Eye (tissue), 1 donor: ENCODE results near the gene VASH1.

Source experiments
- DNase-seq: peaks from one replicate; pipeline ENCODE4 v3.0.0-alpha.2; 2015

Gene VASH1

GRCh38 chr14:76786601-76787000 is 25.3 kb downstream of the VASH1 start:
- no peak for DNase-seq

- no peak for DNase-seq
Measured at GRCh38 chr14:76792422-76792821, 31.2 kb downstream of the VASH1 start.

GRCh38 chr14:76793324-76793723 is 32.1 kb downstream of the VASH1 start:
- DNase-seq, result no peak

GRCh38 chr14:76793956-76794355 is 32.7 kb downstream of the VASH1 start:
- DNase-seq, result no peak

- no peak for DNase-seq
Measured at GRCh38 chr14:76806446-76806845, 45.2 kb downstream of the VASH1 start.

GRCh38 chr14:76808011-76808410 is 46.7 kb downstream of the VASH1 start:
- DNase-seq, result no peak

- no peak for DNase-seq
Measured at GRCh38 chr14:76808990-76809389, 47.7 kb downstream of the VASH1 start.

GRCh38 chr14:76810525-76810924 is 49.3 kb downstream of the VASH1 start:
- DNase-seq, result no peak

- peak; percentile 41 for DNase-seq
Measured at GRCh38 chr14:76810953-76811400, 49.7 kb downstream of the VASH1 start.

- peak; percentile 28 for DNase-seq
Measured at GRCh38 chr14:76811561-76811960, 50.3 kb downstream of the VASH1 start.

GRCh38 chr14:76812093-76812421 is 50.8 kb downstream of the VASH1 start:
- DNase-seq, result no peak

- peak; percentile 99 for DNase-seq
Measured at GRCh38 chr14:76812422-76813383, 51.4 kb downstream of the VASH1 start, which contains the start of gene ANGEL1. TSS of gene ANGEL1 (minus strand) at chr14:76812882. CDS start at chr14:76812827, 55 bp downstream.

GRCh38 chr14:76814726-76815645 is 53.7 kb downstream of the VASH1 start:
- peak; percentile 17 for DNase-seq

GRCh38 chr14:76820700-76821099 is 59.4 kb downstream of the VASH1 start:
- DNase-seq, result no peak

GRCh38 chr14:76826122-76826521 is 64.9 kb downstream of the VASH1 start, which contains the start of gene LRRC74A:
TSS of gene LRRC74A (plus strand) at chr14:76826408. CDS start at chr14:76826698, 290 bp downstream.
- no peak for DNase-seq

- peak; percentile 29 for DNase-seq
Measured at GRCh38 chr14:76827696-76828296, 66.5 kb downstream of the VASH1 start.

- peak; percentile 41 for DNase-seq
Measured at GRCh38 chr14:76828339-76829012, 67.2 kb downstream of the VASH1 start.

- peak; percentile 30 for DNase-seq
Measured at GRCh38 chr14:76829013-76829365, 67.7 kb downstream of the VASH1 start.

- DNase-seq, result peak; percentile 90
Measured at GRCh38 chr14:76829650-76830421, 68.6 kb downstream of the VASH1 start.

- DNase-seq, result no peak
Measured at GRCh38 chr14:76830556-76830955, 69.3 kb downstream of the VASH1 start.

GRCh38 chr14:76832503-76832988 is 71.3 kb downstream of the VASH1 start:
- DNase-seq, result no peak
